Spleen (tissue), 11 donors: Measurements from ENCODE around the gene FSHB. TPM values are rescaled to one million over a fixed set of nuclear protein-coding genes. Genes with fewer than 3 reads are reported as not detected.
"Not testable (repeated sequence)": the region's sequence is repeated elsewhere in the genome, so short reads cannot be mapped to it uniquely, and the experiment has no call there.

ENCODE experiments used
- DNase-seq: peaks from one replicate; pipeline ENCODE4 v3.0.0-alpha.2; 2020
- H3K27ac ChIP-seq, 8 donors: fragments of 200-600 bp; sonication (generic) in 7 of 8; 1 replicate in 4 of 8; 2 replicates in 4 of 8; pipeline versions ENCODE4 v1.5.0 to v1.8.0; 2016 to 2021; ENCODE audit warnings: inconsistent platforms in 4 of 8, mild to moderate bottlenecking in 4 of 8, moderate library complexity in 1 of 8
- H3K27me3 ChIP-seq, 7 donors: fragments of 200-600 bp; sonication (generic) in 6 of 7; replicated peaks in 1 of 7; 1 replicate in 4 of 7; 2 replicates in 3 of 7; pipeline versions ENCODE4 v1.5.0 to v1.8.0; 2016 to 2021; ENCODE audit warnings: inconsistent platforms in 3 of 7, mild to moderate bottlenecking in 1 of 7
- H3K36me3 ChIP-seq, 6 donors: fragments of 200-600 bp; sonication (generic) in 5 of 6; 1 replicate in 4 of 6; 2 replicates in 2 of 6; pipeline versions ENCODE4 v1.5.0 to v1.8.0; 2016 to 2021; ENCODE audit warnings: inconsistent platforms in 2 of 6
- H3K4me1 ChIP-seq, 6 donors: fragments of 200-600 bp; sonication (generic) in 5 of 6; 1 replicate in 3 of 6; 2 replicates in 3 of 6; pipeline versions ENCODE4 v1.5.0 to v1.8.0; 2016 to 2021; ENCODE audit warnings: inconsistent platforms in 3 of 6
- H3K4me3 ChIP-seq, 8 donors: fragments of 200-600 bp; sonication (generic) in 7 of 8; 1 replicate in 4 of 8; 2 replicates in 4 of 8; pipeline versions ENCODE4 v1.5.0 to v1.8.0; 2016 to 2021; ENCODE audit warnings: inconsistent platforms in 4 of 8, mild to moderate bottlenecking in 4 of 8, moderate library complexity in 2 of 8
- H3K9me3 ChIP-seq, 8 donors: fragments of 200-600 bp; sonication (generic) in 7 of 8; 1 replicate in 4 of 8; 2 replicates in 4 of 8; pipeline versions ENCODE4 v1.5.0 to v1.8.0; 2016 to 2021; ENCODE audit warnings: inconsistent platforms in 4 of 8
- POLR2A ChIP-seq, 3 donors: fragments of 450-650 bp; IDR thresholded peaks; one replicate each; pipeline ENCODE4 v1.5.1; 2017; ENCODE audit warnings: antibody characterized with exemption in 3 of 3, mild to moderate bottlenecking in 1 of 3
- POLR2AphosphoS5 ChIP-seq, 3 donors: sonication (generic); formaldehyde crosslinking; IDR thresholded peaks; one replicate each; pipeline ENCODE4 v1.5.1; 2017; ENCODE audit warnings: antibody characterized with exemption in 3 of 3
- WGBS, 5 donors: extraction: QIAGEN DNeasy Blood & Tissue Kit in 3 of 5; methylation state at CpG; one replicate each; pipeline versions ENCODE4 v1.1.5 to v1.1.7; 2013 to 2018; 5-methylcytosine and 5-hydroxymethylcytosine counted together
- intact Hi-C: fragments of 100-400 bp; cut with DNase I; formaldehyde crosslinking; loops from one replicate; pipeline ENCODE4 v1.15.0; 2023; ENCODE audit warnings: low total_unique reads
- polyA plus RNA-seq, 3 donors: library from polyadenylated mRNA; stranded (reverse); fragments of 200-250 nt; gene quantifications; one replicate each; pipeline ENCODE4 v1.2.1, GENCODE V29; 2013
- total RNA-seq, 7 donors: library from RNA; depleted of rRNA in 3 of 7; stranded (reverse); fragments of >200 nt in 3 of 7; fragmentation: NEBNext Ultra II Directional in 4 of 7; extraction: Animal tissue kit (Norgen Biotek cat#: 25700) in 4 of 7; gene quantifications; one replicate each; pipeline versions ENCODE4 v1.1.0 to v1.2.1, GENCODE V29; 2016 to 2021
- TF ChIP-seq, protein P1 (sequence below), 11 experiments: fragments of 200-600 bp in 7 of 11; fragments of 450-650 bp in 4 of 11; sonication (generic) in 4 of 11; IDR thresholded peaks in 8 of 11; conservative IDR thresholded peaks in 3 of 11; 1 replicate in 7 of 11; 2 replicates in 4 of 11; pipeline versions ENCODE4 v1.4.0 to v1.8.0; 2016 to 2021; ENCODE audit warnings: antibody characterized with exemption in 11 of 11, inconsistent platforms in 4 of 11, mild to moderate bottlenecking in 1 of 11
- donor health status: healthy with polysubstance abuse.
- donor health status: DM: no; HTN: no; CAD: no; lungs with moderate emphysema.
- donor health status: DM: no; HTN: no; CAD: no.
- donor health status: Bipolar disorder and iron deficiency.
- donor health status: healthy.
- donor health status: DM: no; HTN: no; CAD: no.
- donor health status: DM: yes; HTN: yes; CAD: no.

Gene FSHB
- total and polyA plus RNA-seq, 10 donors: not detected

DNA sequence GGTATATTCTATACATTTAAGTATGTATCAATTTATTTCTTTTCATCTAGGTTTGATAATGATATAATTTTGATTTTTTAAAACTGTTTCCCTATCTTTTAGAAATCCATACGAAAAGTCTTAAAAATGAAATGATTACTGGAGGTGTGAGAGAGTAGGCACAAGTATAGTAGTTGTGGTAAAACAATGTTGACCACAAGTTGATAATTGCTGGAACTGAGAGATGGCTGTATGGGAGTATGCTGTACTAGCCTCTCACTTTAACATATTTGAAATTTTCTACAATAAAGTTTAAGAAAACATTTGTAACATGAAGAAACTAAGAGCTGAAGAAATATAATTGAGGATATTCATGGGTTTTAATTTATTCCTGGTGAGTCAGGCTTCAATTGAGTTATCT is 30.0 kb downstream of the FSHB start:
- intact Hi-C loops: no loop called here
- no peak for DNase-seq
- Histone ChIP-seq H3K27me3 (no peaks in the 10 kb centered on the region), H3K27ac (no peak overlapping the region), H3K9me3 (peaks cover 0 to 9% (median 0%) of the 10 kb centered on the region in 8 donors), H3K4me3 (no peak overlapping the region), H3K36me3 (no peaks in the 10 kb centered on the region), H3K4me1 (no peaks in the 10 kb centered on the region)
- TF ChIP-seq, protein P1, sequence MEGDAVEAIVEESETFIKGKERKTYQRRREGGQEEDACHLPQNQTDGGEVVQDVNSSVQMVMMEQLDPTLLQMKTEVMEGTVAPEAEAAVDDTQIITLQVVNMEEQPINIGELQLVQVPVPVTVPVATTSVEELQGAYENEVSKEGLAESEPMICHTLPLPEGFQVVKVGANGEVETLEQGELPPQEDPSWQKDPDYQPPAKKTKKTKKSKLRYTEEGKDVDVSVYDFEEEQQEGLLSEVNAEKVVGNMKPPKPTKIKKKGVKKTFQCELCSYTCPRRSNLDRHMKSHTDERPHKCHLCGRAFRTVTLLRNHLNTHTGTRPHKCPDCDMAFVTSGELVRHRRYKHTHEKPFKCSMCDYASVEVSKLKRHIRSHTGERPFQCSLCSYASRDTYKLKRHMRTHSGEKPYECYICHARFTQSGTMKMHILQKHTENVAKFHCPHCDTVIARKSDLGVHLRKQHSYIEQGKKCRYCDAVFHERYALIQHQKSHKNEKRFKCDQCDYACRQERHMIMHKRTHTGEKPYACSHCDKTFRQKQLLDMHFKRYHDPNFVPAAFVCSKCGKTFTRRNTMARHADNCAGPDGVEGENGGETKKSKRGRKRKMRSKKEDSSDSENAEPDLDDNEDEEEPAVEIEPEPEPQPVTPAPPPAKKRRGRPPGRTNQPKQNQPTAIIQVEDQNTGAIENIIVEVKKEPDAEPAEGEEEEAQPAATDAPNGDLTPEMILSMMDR (IDR thresholded peaks at IDR 0.05 in 8 of 11, conservative IDR thresholded peaks at IDR 0.05 in 3 of 11): no peak
- TF ChIP-seq POLR2AphosphoS5 (IDR thresholded peaks at IDR 0.05) (no peak), POLR2A (IDR thresholded peaks at IDR 0.05) (no peak)
- WGBS, 5 donors: 71 to 79% (median 75%) methylated on average over 1 of the region's 1 CpG

DNA sequence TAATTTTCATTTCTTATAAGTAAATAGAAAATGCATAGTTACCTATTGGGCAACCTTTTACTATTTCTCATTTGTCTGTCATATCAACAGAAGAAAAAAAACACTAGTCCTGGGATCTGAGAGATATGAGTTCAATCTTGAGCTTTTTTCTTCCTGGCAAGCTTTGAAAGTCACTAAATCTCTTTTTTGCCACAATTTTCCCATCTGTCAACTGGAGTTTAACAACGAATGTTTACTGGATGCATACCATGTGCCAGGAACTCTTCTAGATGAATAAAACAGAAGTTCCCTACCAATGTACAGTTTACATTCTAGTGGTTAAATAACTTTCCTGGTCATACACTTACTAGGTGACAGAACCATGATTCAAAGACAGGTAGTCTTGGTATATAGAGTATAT is 31.0 kb downstream of the FSHB start:
- TF ChIP-seq POLR2AphosphoS5 (IDR thresholded peaks at IDR 0.05) (no peak), POLR2A (IDR thresholded peaks at IDR 0.05) (no peak)
- TF ChIP-seq, protein P1 (IDR thresholded peaks at IDR 0.05 in 8 of 11, conservative IDR thresholded peaks at IDR 0.05 in 3 of 11): no peak
- no peaks in the 10 kb centered on the region for H3K27me3 ChIP-seq
- 50 to 84% (median 60%) methylated on average over 1 of the region's 1 CpG for WGBS, 5 donors
- no peak overlapping the region for H3K27ac ChIP-seq
- H3K9me3 ChIP-seq: peaks cover 0 to 9% (median 0%) of the 10 kb centered on the region in 8 donors
- no peak overlapping the region for H3K4me3 ChIP-seq
- intact Hi-C loops: no loop called here
- DNase-seq: no peak
- H3K4me1 ChIP-seq: no peaks in the 10 kb centered on the region
- H3K36me3 ChIP-seq: no peaks in the 10 kb centered on the region

DNA sequence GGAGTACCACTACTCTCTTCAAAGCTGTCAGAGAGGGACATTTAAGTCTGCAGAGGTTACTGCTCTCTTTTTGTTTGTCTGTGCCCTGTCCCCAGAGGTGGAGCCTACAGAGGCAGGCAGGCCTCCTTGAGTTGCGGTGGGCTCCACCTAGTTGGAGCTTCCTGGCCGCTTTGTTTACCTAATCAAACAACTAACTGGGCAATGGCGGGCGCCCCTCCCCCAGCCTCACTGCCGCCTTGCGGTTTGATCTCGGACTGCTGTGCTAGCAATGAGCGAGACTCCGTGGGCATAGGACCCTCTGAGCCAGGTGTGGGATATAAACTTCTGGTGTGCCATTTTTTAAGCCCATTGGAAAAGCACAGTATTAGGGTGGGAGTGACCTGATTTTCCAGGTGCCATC is 37.8 kb downstream of the FSHB start:
- DNase-seq, intact Hi-C loops, H3K4me1 ChIP-seq, H3K4me3 ChIP-seq, H3K9me3 ChIP-seq, H3K36me3 ChIP-seq, H3K27me3 ChIP-seq, H3K27ac ChIP-seq: not testable (repeated sequence)
- WGBS, 5 donors: 86 to 95% (median 92%) methylated on average over 8 to 9 of the region's 9 CpGs

DNA sequence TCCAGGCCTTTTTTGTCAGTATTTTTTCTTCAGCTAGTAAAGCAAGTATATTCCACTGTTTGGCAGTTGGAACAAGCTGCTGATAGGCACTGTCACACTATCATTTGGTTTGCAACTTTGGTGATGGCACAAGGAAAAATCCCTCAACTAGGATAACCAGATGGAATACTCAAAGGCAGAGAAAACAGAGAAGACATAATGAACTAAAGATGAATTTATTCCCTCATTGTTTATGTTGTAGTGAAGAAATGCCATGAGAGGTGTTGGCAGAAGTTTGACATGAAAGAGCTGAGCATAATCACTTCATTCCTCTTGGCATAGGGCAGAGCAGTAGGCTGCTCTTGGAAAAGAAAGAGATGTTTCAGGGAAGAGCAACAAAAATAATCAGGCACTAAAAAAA is 39.9 kb downstream of the FSHB start:
- H3K27ac ChIP-seq: no peak overlapping the region
- H3K9me3 ChIP-seq: no peaks in the 10 kb centered on the region
- intact Hi-C loops: no loop called here
- no peak for DNase-seq
- H3K4me1 ChIP-seq: no peaks in the 10 kb centered on the region
- peaks cover 0 to 5% (median 0%) of the 10 kb centered on the region in 7 donors for H3K27me3 ChIP-seq
- no peak for TF ChIP-seq POLR2A (IDR thresholded peaks at IDR 0.05)
- no peak for TF ChIP-seq POLR2AphosphoS5 (IDR thresholded peaks at IDR 0.05)
- TF ChIP-seq, protein P1 (IDR thresholded peaks at IDR 0.05 in 8 of 11, conservative IDR thresholded peaks at IDR 0.05 in 3 of 11): no peak
- H3K4me3 ChIP-seq: no peak overlapping the region
- H3K36me3 ChIP-seq: no peaks in the 10 kb centered on the region

DNA sequence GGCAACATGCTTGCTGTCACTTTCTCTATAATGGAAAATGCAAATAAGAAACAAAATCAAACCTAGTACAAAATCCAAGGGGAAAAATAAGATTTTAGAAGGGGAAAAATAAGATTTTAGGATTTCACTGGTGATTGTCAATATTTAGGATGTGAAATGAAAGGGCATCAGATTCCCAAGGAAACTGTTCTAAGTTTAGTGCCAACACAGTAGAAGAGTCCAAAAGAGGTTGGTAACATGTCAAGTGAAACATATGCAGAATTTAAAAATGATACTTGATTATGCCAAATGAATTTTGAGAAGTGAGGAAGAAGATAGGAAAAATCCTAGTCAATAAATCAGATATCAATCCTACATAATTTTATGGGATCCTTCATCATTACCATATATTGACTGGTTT is 46.4 kb downstream of the FSHB start:
- H3K4me1 ChIP-seq: peaks cover 3 to 13% (median 7%) of the 10 kb centered on the region in 6 donors
- no peaks in the 10 kb centered on the region for H3K9me3 ChIP-seq
- intact Hi-C loops: no loop called here
- TF ChIP-seq, protein P1 (IDR thresholded peaks at IDR 0.05 in 8 of 11, conservative IDR thresholded peaks at IDR 0.05 in 3 of 11): no peak
- no peak for TF ChIP-seq POLR2AphosphoS5 (IDR thresholded peaks at IDR 0.05)
- no peak for TF ChIP-seq POLR2A (IDR thresholded peaks at IDR 0.05)
- H3K27ac ChIP-seq: no peak overlapping the region
- no peak for DNase-seq
- H3K36me3 ChIP-seq: no peaks in the 10 kb centered on the region
- H3K4me3 ChIP-seq: no peak overlapping the region
- H3K27me3 ChIP-seq: no peaks in the 10 kb centered on the region
